Neural crest cell (in vitro differentiated cells): ENCODE data around the gene LTBP1. TPM values are rescaled to one million over a fixed set of nuclear protein-coding genes. Genes with fewer than 3 reads are reported as not detected.

Experiments used
- DNase-seq: peaks from one replicate; pipeline ENCODE4 v3.0.0; 2021; ENCODE audit warnings: low read depth, mixed read lengths, low spot score
- H3K27ac Mint-ChIP-seq: one replicate; pipeline ENCODE4 v1.8.0; 2021; ENCODE audit warnings: mild to moderate bottlenecking, mixed read lengths; ENCODE audit not compliant: unreplicated experiment
- H3K27me3 Mint-ChIP-seq: 2 replicates; pipeline ENCODE4 v1.8.0; 2021; ENCODE audit warnings: low read depth, mild to moderate bottlenecking, mixed read lengths
- H3K36me3 Mint-ChIP-seq: 2 replicates; pipeline ENCODE4 v1.8.0; 2021; ENCODE audit warnings: low read depth, mild to moderate bottlenecking, mixed read lengths
- H3K4me1 Mint-ChIP-seq: 2 replicates; pipeline ENCODE4 v1.8.0; 2021; ENCODE audit warnings: mixed read lengths
- H3K4me3 Mint-ChIP-seq: one replicate; pipeline ENCODE4 v1.8.0; 2021; ENCODE audit warnings: mild to moderate bottlenecking, mixed read lengths
- H3K9me3 Mint-ChIP-seq: 2 replicates; pipeline ENCODE4 v1.8.0; 2021; ENCODE audit warnings: mixed read lengths
- total RNA-seq: library from RNA; stranded (reverse); gene quantifications from 2 replicates; pipeline ENCODE4 v1.2.1, GENCODE V29; 2021
- TF ChIP-seq, protein P1 (sequence below): fragments of 200-600 bp; sonication (generic); conservative IDR thresholded peaks from 2 replicates; pipeline ENCODE4 v1.5.0; 2021; ENCODE audit warnings: antibody characterized with exemption, mild to moderate bottlenecking

LTBP1 gene
- total RNA-seq, 1 donor from 2014 or later, result 30.2 TPM

- Mint-ChIP-seq H3K36me3 (no peaks in the 10 kb centered on the region), H3K4me3 (no peak overlapping the region), H3K9me3 (no peaks in the 10 kb centered on the region), H3K27me3 (no peaks in the 10 kb centered on the region), H3K27ac (no peak overlapping the region), H3K4me1 (peaks cover 17% of the 10 kb centered on the region)
- TF ChIP-seq, protein P1, sequence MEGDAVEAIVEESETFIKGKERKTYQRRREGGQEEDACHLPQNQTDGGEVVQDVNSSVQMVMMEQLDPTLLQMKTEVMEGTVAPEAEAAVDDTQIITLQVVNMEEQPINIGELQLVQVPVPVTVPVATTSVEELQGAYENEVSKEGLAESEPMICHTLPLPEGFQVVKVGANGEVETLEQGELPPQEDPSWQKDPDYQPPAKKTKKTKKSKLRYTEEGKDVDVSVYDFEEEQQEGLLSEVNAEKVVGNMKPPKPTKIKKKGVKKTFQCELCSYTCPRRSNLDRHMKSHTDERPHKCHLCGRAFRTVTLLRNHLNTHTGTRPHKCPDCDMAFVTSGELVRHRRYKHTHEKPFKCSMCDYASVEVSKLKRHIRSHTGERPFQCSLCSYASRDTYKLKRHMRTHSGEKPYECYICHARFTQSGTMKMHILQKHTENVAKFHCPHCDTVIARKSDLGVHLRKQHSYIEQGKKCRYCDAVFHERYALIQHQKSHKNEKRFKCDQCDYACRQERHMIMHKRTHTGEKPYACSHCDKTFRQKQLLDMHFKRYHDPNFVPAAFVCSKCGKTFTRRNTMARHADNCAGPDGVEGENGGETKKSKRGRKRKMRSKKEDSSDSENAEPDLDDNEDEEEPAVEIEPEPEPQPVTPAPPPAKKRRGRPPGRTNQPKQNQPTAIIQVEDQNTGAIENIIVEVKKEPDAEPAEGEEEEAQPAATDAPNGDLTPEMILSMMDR, result no peak
- DNase-seq, result no peak
These were observed 6.3 kb upstream of the LTBP1 start for GRCh38 chr2:32940316-32940997.

DNA sequence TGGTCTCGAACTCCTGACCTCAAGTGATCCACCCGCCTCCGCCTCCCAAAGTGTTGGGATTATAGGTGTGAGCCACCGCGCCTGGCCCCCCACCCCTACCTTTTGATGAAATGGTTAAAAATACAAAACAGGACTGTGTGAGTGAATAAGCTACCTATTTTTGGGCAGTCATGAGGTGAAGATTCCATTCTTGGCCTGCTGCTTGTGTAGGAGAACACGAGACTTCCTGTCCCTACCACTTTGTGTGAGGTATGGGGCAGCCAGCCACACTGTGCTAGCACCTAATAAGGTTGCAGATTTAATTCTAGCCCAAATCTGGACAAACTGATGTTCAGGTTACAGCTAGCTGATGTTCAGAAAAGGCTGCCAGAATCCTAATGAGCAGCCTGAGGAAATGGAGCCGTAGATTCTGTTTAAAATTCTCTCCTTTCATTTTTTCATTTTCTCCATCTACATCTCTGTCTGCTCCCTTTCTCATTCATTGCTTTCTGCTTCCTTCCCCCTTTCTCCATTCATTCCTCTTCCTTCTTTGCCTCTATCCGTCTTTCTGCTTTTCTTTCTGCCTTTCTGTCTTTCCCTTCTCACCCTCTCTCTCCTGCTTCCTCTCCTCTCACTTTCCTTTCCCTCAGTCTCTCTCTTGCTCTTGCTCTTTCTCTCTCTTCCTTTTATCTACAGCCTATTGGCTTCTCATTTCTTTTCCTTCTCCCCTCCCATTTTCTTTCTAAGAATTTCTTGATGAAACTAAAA is 4.6 kb upstream of the LTBP1 start:
- Mint-ChIP-seq H3K4me3 (no peak overlapping the region), H3K27me3 (no peaks in the 10 kb centered on the region), H3K4me1 (peaks cover 13% of the 10 kb centered on the region), H3K36me3 (no peaks in the 10 kb centered on the region), H3K27ac (peak overlapping the region; percentile 40), H3K9me3 (no peaks in the 10 kb centered on the region)
- no peak for DNase-seq
- TF ChIP-seq, protein P1, result no peak

DNA sequence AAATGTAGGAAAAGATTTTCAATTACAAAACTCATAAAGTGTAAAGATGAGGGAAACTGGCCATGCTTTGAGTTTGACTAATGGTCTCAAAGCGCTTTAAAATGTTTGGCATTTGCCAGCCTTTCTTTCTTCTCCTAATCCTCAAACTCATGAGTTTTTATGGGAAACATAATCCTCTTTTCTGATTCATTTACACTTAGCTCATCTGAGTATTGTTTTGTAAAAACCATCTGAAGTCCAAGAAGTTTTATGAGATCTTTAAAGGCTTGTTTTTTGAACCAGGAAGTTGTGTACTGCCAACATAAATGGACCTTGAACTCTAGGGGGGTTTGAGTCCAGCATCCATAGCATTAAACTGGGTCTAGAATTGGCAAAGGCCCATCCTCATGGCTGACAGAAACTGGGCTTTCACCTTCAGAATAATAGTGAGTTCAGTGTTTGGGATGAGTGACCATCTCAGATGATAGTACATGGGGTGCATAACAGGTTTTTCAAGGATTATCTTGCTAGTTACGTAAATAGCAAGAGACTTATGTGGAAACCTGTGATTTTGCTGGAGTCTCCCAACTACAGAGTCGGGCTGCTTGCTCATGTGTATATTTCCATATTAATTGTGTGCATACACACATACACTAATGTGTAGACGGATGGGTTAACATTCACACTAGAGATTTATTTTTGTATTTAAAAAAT is 3.8 kb upstream of the LTBP1 start:
- peak overlapping the region; percentile 19 for H3K4me3 Mint-ChIP-seq
- no peaks in the 10 kb centered on the region for H3K27me3 Mint-ChIP-seq
- no peaks in the 10 kb centered on the region for H3K9me3 Mint-ChIP-seq
- no peak for DNase-seq
- H3K36me3 Mint-ChIP-seq, result no peaks in the 10 kb centered on the region
- peaks cover 11% of the 10 kb centered on the region for H3K4me1 Mint-ChIP-seq
- no peak overlapping the region for H3K27ac Mint-ChIP-seq
- TF ChIP-seq, protein P1, result no peak

GRCh38 chr2:32945286-32945685 is 1.5 kb upstream of the LTBP1 start:
- H3K27me3 Mint-ChIP-seq, result no peaks in the 10 kb centered on the region
- H3K27ac Mint-ChIP-seq, result no peak overlapping the region
- H3K9me3 Mint-ChIP-seq, result no peaks in the 10 kb centered on the region
- peak overlapping the region; percentile 61 for H3K4me3 Mint-ChIP-seq
- H3K4me1 Mint-ChIP-seq, result peaks cover 11% of the 10 kb centered on the region
- DNase-seq, result no peak
- TF ChIP-seq, protein P1, result no peak
- no peaks in the 10 kb centered on the region for H3K36me3 Mint-ChIP-seq

- H3K36me3 Mint-ChIP-seq, result no peaks in the 10 kb centered on the region
- no peaks in the 10 kb centered on the region for H3K9me3 Mint-ChIP-seq
- TF ChIP-seq, protein P1, result no peak
- no peaks in the 10 kb centered on the region for H3K27me3 Mint-ChIP-seq
- H3K27ac Mint-ChIP-seq, result no peak overlapping the region
- H3K4me1 Mint-ChIP-seq, result peaks cover 11% of the 10 kb centered on the region
- H3K4me3 Mint-ChIP-seq, result no peak overlapping the region
- peak; percentile 33 for DNase-seq
These were observed 327 bp downstream of the LTBP1 start for GRCh38 chr2:32947076-32947483.
